ENCODE measurements around the gene RGS6.

GRCh38 chr14:72583316-72584272, 651.4 kb downstream of the RGS6 start:
- TF ChIP-seq EP300 (IDR thresholded peaks at IDR 0.05) (no peak), POLR2A (IDR thresholded peaks at IDR 0.05; ENCODE audit: low read depth) (no peak), CTCF (IDR thresholded peaks at IDR 0.05) (no peak), POLR2AphosphoS5 (IDR thresholded peaks at IDR 0.05) (no peak)
